SH-SY5Y (cell line): ENCODE measurements around the gene SPATA33.

ENCODE experiments used
- GATA2 ChIP-seq: IDR thresholded peaks from 2 replicates; pipeline ENCODE4 v1.6.1; 2011; ENCODE audit warnings: mild to moderate bottlenecking, low read depth, low read length
- GATA3 ChIP-seq: IDR thresholded peaks from 2 replicates; pipeline ENCODE4 v1.6.1; 2011; ENCODE audit warnings: low read depth, mild to moderate bottlenecking, low read length, moderate library complexity

- TF ChIP-seq GATA2: no peak
- TF ChIP-seq GATA3: no peak
Observed at GRCh38 chr16:89711601-89712273, 54.1 kb downstream of the SPATA33 start.
